GM12874 (cell line): ENCODE results near the gene KRT24.

Experiments
- TF ChIP-seq, protein P1 (sequence below): IDR thresholded peaks from 2 replicates; pipeline ENCODE4 v1.5.1; 2011; ENCODE audit warnings: low read depth, mild to moderate bottlenecking, control low read depth, low read length, moderate library complexity; ENCODE audit not compliant: insufficient read depth

KRT24 gene

DNA sequence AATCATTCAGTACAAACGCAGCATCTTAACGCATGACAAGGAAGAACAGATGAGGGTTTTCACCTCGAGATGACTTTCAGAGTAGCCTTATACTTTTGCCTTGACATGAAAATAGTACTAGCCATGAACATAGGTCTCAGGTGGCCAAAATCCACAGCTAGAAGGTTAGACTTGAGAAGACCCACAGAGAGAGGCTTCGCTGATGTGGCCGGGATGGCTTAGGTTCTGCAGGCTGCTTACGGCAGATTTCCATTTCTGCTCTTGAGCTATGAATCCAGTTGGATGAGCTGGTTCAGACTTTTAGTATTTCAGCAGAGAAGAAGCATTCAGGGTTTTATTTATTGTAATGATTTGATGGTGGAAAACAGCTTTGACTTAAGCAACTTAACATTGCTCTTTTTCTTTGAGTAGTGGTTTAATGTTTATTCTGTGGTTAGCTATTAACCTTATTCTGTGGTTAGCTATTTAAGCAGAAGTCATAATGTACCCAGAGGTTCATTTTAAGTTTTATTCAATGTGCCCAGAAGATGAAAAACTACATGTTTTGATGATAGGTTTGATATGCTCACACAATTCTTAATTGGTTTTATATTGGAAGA lies 7.6 kb downstream of the KRT24 start:
- TF ChIP-seq, protein P1, sequence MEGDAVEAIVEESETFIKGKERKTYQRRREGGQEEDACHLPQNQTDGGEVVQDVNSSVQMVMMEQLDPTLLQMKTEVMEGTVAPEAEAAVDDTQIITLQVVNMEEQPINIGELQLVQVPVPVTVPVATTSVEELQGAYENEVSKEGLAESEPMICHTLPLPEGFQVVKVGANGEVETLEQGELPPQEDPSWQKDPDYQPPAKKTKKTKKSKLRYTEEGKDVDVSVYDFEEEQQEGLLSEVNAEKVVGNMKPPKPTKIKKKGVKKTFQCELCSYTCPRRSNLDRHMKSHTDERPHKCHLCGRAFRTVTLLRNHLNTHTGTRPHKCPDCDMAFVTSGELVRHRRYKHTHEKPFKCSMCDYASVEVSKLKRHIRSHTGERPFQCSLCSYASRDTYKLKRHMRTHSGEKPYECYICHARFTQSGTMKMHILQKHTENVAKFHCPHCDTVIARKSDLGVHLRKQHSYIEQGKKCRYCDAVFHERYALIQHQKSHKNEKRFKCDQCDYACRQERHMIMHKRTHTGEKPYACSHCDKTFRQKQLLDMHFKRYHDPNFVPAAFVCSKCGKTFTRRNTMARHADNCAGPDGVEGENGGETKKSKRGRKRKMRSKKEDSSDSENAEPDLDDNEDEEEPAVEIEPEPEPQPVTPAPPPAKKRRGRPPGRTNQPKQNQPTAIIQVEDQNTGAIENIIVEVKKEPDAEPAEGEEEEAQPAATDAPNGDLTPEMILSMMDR, result no peak

GRCh38 chr17:40694584-40694983 lies 9.0 kb downstream of the KRT24 start:
- TF ChIP-seq, protein P1, result no peak

DNA sequence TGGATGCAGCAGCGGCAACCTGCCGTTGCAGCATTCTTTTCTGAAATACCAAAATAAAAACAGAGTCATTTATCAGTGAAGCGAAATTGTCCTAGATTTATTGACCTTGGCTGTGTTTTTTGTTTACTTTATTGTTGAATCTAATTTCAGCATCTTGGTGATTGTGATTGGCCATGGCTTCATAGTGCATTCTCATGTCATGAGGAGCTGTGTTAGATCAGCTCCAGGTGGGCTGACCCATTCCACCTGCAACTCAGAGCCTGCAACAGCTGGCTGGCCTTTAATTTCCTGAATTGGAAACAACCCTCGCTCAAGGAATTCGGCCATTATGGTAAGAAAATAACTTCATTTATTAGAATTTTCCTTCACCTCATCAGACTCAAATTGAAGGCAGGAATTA lies 16.4 kb downstream of the KRT24 start:
- TF ChIP-seq, protein P1, result no peak

- TF ChIP-seq, protein P1, result no peak
Observed at GRCh38 chr17:40686192-40686591, 17.4 kb downstream of the KRT24 start.

- TF ChIP-seq, protein P1, result no peak
Observed at GRCh38 chr17:40680998-40681397, 22.6 kb downstream of the KRT24 start.

GRCh38 chr17:40679523-40679907 lies 24.0 kb downstream of the KRT24 start:
- TF ChIP-seq, protein P1, result no peak

- TF ChIP-seq, protein P1, result no peak
Observed at GRCh38 chr17:40678902-40679522, 24.5 kb downstream of the KRT24 start.

DNA sequence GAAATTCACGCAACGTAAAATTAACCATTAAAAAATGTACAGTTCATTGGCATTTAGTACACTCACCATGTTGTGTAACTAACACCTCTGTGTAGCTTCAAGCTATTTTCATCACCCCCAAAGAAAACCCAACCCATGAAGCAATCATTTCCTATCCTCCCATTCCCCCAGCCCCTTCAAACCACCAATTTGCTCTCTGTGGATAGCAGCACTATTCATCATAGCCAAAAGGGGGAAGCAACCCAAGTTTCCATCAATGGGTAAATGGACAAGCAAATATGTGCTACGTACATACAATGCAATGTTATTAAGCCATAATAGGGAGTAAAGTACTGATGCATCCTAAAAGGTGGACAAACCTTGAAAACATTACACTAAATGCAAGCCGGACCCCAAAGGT lies 27.6 kb downstream of the KRT24 start:
- TF ChIP-seq, protein P1, result no peak
